ENCODE data around the gene NR2F1.

- TF ChIP-seq ZNF274 (IDR thresholded peaks at IDR 0.05; ENCODE audit: low read depth, low read length) (no peak), SUZ12 (IDR thresholded peaks at IDR 0.05; ENCODE audit: extremely low read depth, insufficient read depth, insufficient read length) (no peak)
These were observed 24.6 kb downstream of the NR2F1 start for GRCh38 chr5:93607367-93608258.
